H1 (cell line): ENCODE data around the gene DOCK8. TPM values are rescaled to one million over a fixed set of nuclear protein-coding genes. Genes with fewer than 3 reads are reported as not detected.

ENCODE experiments used
- CTCF ChIA-PET: fragments of 300-600 bp; sonication (Branson Sonifier 250); formaldehyde crosslinking; loops from one replicate; lab custom pipeline; 2021; ENCODE audit not compliant: partially characterized antibody; lab: Charles Lee
- POLR2A ChIA-PET: fragments of 300-600 bp; sonication (Branson Sonifier 250); formaldehyde crosslinking; loops from one replicate; lab custom pipeline; 2021; ENCODE audit warnings: inconsistent platforms; ENCODE audit not compliant: partially characterized antibody; lab: Charles Lee
- DNase-seq, 2 experiments: peaks; one replicate each; pipeline versions ENCODE4 v3.0.0 to v3.0.0-alpha.2; 2010 to 2022; ENCODE audit warnings: low spot score in 2 of 2, low read depth in 1 of 2, mixed read lengths in 1 of 2
- FAIRE-seq: peaks from 2 replicates; lab custom pipeline; 2011; peaks lifted over from hg19 to GRCh38; lab: Jason Lieb, UNC
- H2AFZ ChIP-seq: 2 replicates; pipeline ENCODE4 v1.8.1; 2012; ENCODE audit warnings: low read length, inconsistent platforms
- H2AK5ac ChIP-seq: 2 replicates; pipeline ENCODE4 v1.6.1; 2013; ENCODE audit warnings: low read depth, low read length
- H2BK120ac ChIP-seq: replicated peaks from 2 replicates; pipeline ENCODE3; 2013; ENCODE audit warnings: low read depth, low read length, inconsistent platforms
- H2BK12ac ChIP-seq: 2 replicates; pipeline ENCODE4 v1.6.1; 2013; ENCODE audit warnings: low read depth, low read length
- H2BK15ac ChIP-seq: 2 replicates; pipeline ENCODE4 v1.6.1; 2013; ENCODE audit warnings: low read length
- H2BK20ac ChIP-seq: 2 replicates; pipeline ENCODE4 v1.6.1; 2013; ENCODE audit warnings: low read length
- H2BK5ac ChIP-seq: 2 replicates; pipeline ENCODE4 v1.6.1; 2013; ENCODE audit warnings: low read depth, low read length
- H3K14ac ChIP-seq: 2 replicates; pipeline ENCODE4 v1.6.1; 2013; ENCODE audit warnings: inconsistent platforms; ENCODE audit not compliant: insufficient read length
- H3K18ac ChIP-seq: 2 replicates; pipeline ENCODE4 v1.6.1; 2013; ENCODE audit warnings: low read length; ENCODE audit errors: extremely low read depth
- H3K23ac ChIP-seq: 2 replicates; pipeline ENCODE4 v1.6.1; 2013; ENCODE audit warnings: inconsistent platforms; ENCODE audit not compliant: insufficient read length
- H3K23me2 ChIP-seq: 2 replicates; pipeline ENCODE4 v1.6.1; 2013; ENCODE audit warnings: low read depth, low read length
- H3K27ac ChIP-seq: 2 replicates; pipeline ENCODE4 v1.6.1; 2011; ENCODE audit warnings: low read depth, low read length, inconsistent platforms
- H3K27me3 ChIP-seq, 4 experiments: replicated peaks in 1 of 4; 1 replicate in 1 of 4; 2 replicates in 3 of 4; pipeline versions ENCODE4 v1.6.1 to v1.8.1; 2011 to 2013; ENCODE audit warnings: low read length in 3 of 4, mild to moderate bottlenecking in 3 of 4, inconsistent platforms in 2 of 4, mixed read lengths in 2 of 4, moderate library complexity in 1 of 4; ENCODE audit not compliant: control insufficient read depth in 3 of 4, insufficient read depth in 3 of 4; ENCODE audit errors: extremely low read depth in 1 of 4
- H3K36me3 ChIP-seq, 4 experiments: 2 replicates each; pipeline versions ENCODE4 v1.6.1 to v1.8.1; 2011 to 2013; ENCODE audit warnings: mild to moderate bottlenecking in 4 of 4, low read length in 3 of 4, moderate library complexity in 2 of 4, control low read depth in 1 of 4, inconsistent platforms in 1 of 4; ENCODE audit not compliant: insufficient read depth in 4 of 4, control insufficient read depth in 2 of 4
- H3K4ac ChIP-seq: replicated peaks from 2 replicates; pipeline ENCODE3; 2013; ENCODE audit warnings: low read length, low read depth, mixed read lengths, inconsistent platforms; ENCODE audit not compliant: insufficient read length
- H3K4me1 ChIP-seq, 4 experiments: replicated peaks in 1 of 4; 1 replicate in 1 of 4; 2 replicates in 3 of 4; pipeline versions ENCODE4 v1.6.1 to v1.8.1; 2011 to 2013; ENCODE audit warnings: low read length in 3 of 4, inconsistent platforms in 2 of 4, mixed read lengths in 1 of 4; ENCODE audit not compliant: insufficient read depth in 4 of 4, control insufficient read depth in 3 of 4
- H3K4me2 ChIP-seq, 2 experiments: 2 replicates each; pipeline versions ENCODE4 v1.6.1 to v1.8.1; 2011 to 2013; ENCODE audit warnings: low read depth in 2 of 2, low read length in 2 of 2, control low read depth in 1 of 2, inconsistent platforms in 1 of 2, mild to moderate bottlenecking in 1 of 2; ENCODE audit not compliant: insufficient read depth in 1 of 2
- H3K4me3 ChIP-seq, 4 experiments: fragments of 200-600, 300-600 bp in 1 of 4; sonication (generic), shearing (Covaris generic), sonication (Bioruptor Twin) in 1 of 4; 2 replicates each; pipeline versions ENCODE4 v1.5.1 to v1.8.1; 2011 to 2016; ENCODE audit warnings: low read length in 4 of 4, low read depth in 3 of 4, control low read depth in 2 of 4, inconsistent platforms in 2 of 4, mild to moderate bottlenecking in 2 of 4, mixed read lengths in 1 of 4, moderate library complexity in 1 of 4; ENCODE audit not compliant: insufficient read depth in 2 of 4; ENCODE audit errors: extremely low read depth in 1 of 4
- H3K56ac ChIP-seq: replicated peaks from 2 replicates; pipeline ENCODE3; 2013; ENCODE audit warnings: low read depth, mild to moderate bottlenecking, mixed read lengths, low read length, inconsistent platforms; ENCODE audit not compliant: insufficient read length
- H3K79me1 ChIP-seq: 2 replicates; pipeline ENCODE4 v1.6.1; 2013; ENCODE audit warnings: low read depth, low read length, control low read depth
- H3K79me2 ChIP-seq, 2 experiments: 2 replicates each; pipeline versions ENCODE4 v1.6.1 to v1.8.1; 2012 to 2013; ENCODE audit warnings: low read length in 2 of 2, mild to moderate bottlenecking in 2 of 2, inconsistent platforms in 1 of 2; ENCODE audit not compliant: insufficient read depth in 2 of 2, control insufficient read depth in 1 of 2
- H3K9ac ChIP-seq, 4 experiments: replicated peaks in 1 of 4; 1 replicate in 1 of 4; 2 replicates in 3 of 4; pipeline versions ENCODE4 v1.6.1 to v1.8.1; 2011 to 2013; ENCODE audit warnings: low read depth in 3 of 4, low read length in 3 of 4, control low read depth in 2 of 4, mild to moderate bottlenecking in 2 of 4, moderate library complexity in 2 of 4, inconsistent platforms in 1 of 4; ENCODE audit errors: extremely low read depth in 1 of 4
- H3K9me3 ChIP-seq, 2 experiments: 2 replicates each; pipeline versions ENCODE4 v1.6.1 to v1.8.1; 2012 to 2013; ENCODE audit warnings: mild to moderate bottlenecking in 2 of 2, moderate library complexity in 2 of 2, control low read depth in 1 of 2, inconsistent platforms in 1 of 2, low read depth in 1 of 2, low read length in 1 of 2, mixed read lengths in 1 of 2; ENCODE audit not compliant: insufficient read depth in 2 of 2
- H4K20me1 ChIP-seq, 2 experiments: replicated peaks in 1 of 2; 2 replicates each; pipeline versions ENCODE3 to v1.8.1; 2011 to 2013; ENCODE audit warnings: inconsistent platforms in 2 of 2, low read length in 2 of 2, mild to moderate bottlenecking in 1 of 2; ENCODE audit not compliant: insufficient read depth in 2 of 2, control insufficient read depth in 1 of 2
- H4K5ac ChIP-seq: 2 replicates; pipeline ENCODE4 v1.6.1; 2013; ENCODE audit warnings: low read length, low read depth, mixed read lengths, inconsistent platforms; ENCODE audit not compliant: insufficient read length
- H4K8ac ChIP-seq: 2 replicates; pipeline ENCODE4 v1.8.0; 2013; ENCODE audit warnings: mild to moderate bottlenecking, moderate library complexity, low read length, inconsistent platforms; ENCODE audit not compliant: insufficient read depth; ENCODE audit errors: extremely low read depth
- H4K91ac ChIP-seq: replicated peaks from 2 replicates; pipeline ENCODE3; 2013; ENCODE audit warnings: low read length, mixed read lengths, inconsistent platforms; ENCODE audit not compliant: insufficient read length
- EP300 ChIP-seq, 2 experiments: IDR thresholded peaks; 1 replicate in 1 of 2; 2 replicates in 1 of 2; pipeline ENCODE4 v1.6.1; 2011 to 2012; ENCODE audit warnings: low read depth in 2 of 2, low read length in 2 of 2, mild to moderate bottlenecking in 2 of 2, borderline replicate concordance in 1 of 2, inconsistent platforms in 1 of 2, moderate library complexity in 1 of 2
- SRF ChIP-seq: IDR thresholded peaks from 2 replicates; pipeline ENCODE4 v1.6.1; 2011; ENCODE audit warnings: mild to moderate bottlenecking, low read depth, low read length, moderate library complexity
- polyA plus RNA-seq, 7 experiments: library from polyadenylated mRNA; depleted of rRNA in 3 of 7; stranded (reverse) in 5 of 7; unstranded in 2 of 7; fragments of >200 nt in 5 of 7; fragments of 200-250 nt in 2 of 7; gene quantifications; 1 replicate in 5 of 7; 2 replicates in 1 of 7; 4 replicates in 1 of 7; pipeline versions ENCODE4 v1.2.1 to v1.2.3, GENCODE V29; 2011 to 2013; ENCODE audit warnings: missing spikeins in 2 of 7, mixed read lengths in 2 of 7
- total RNA-seq: library from RNA; stranded (reverse); fragmentation: NEBNext Ultra II Directional; extraction: Animal tissue kit (Norgen Biotek cat#: 25700); gene quantifications from 2 replicates; pipeline ENCODE4 v1.2.1, GENCODE V29; 2021

The DOCK8 gene
- total and polyA plus RNA-seq, 2 of the 8 experiments (the other 6 are each of a cell fraction or from before 2014, with no cell fraction given), result 0.57 to 2.0 TPM

GRCh38 chr9:295576-295975 is 80.9 kb downstream of the DOCK8 start:
- Histone ChIP-seq H3K9me3 (no peaks in the 10 kb centered on the region), H2BK12ac (no peak overlapping the region), H3K9ac (no peak overlapping the region), H3K4ac (no peak overlapping the region), H2BK5ac (no peak overlapping the region), H3K14ac (no peak overlapping the region), H3K4me1 (no peaks in the 10 kb centered on the region), H2BK120ac (no peak overlapping the region), H2AK5ac (no peak overlapping the region), H3K23me2 (no peaks in the 10 kb centered on the region), H4K91ac (no peak overlapping the region), H3K27me3 (no peaks in the 10 kb centered on the region), H3K23ac (no peak overlapping the region), H3K79me2 (no peaks in the 10 kb centered on the region), H3K79me1 (no peaks in the 10 kb centered on the region), H4K20me1 (no peaks in the 10 kb centered on the region), H4K5ac (no peak overlapping the region), H2AFZ (no peak overlapping the region), H3K27ac (no peak overlapping the region), H3K4me3 (no peak overlapping the region), H3K56ac (no peak overlapping the region), H3K4me2 (no peak overlapping the region), H3K36me3 (no peaks in the 10 kb centered on the region), H4K8ac (no peak overlapping the region), H2BK15ac (no peak overlapping the region), H2BK20ac (no peak overlapping the region), H3K18ac (no peak overlapping the region)
- ChIA-PET CTCF (interaction anchor here (1.2 kb wide), 1 partner anchor 20 kb away, joined by 3 read pairs; no protein-coding TSS in a partner anchor), POLR2A (no interaction called here)
- TF ChIP-seq SRF (peak; percentile 81), EP300 (IDR thresholded peaks at IDR 0.05; ENCODE audit: borderline replicate concordance in 1 of 2, low read depth in 2 of 2, low read length in 2 of 2) (no peak)
- no peak for DNase-seq
- no peak for FAIRE-seq
